ENCODE data around the gene SEC14L1.

Gene SEC14L1

DNA sequence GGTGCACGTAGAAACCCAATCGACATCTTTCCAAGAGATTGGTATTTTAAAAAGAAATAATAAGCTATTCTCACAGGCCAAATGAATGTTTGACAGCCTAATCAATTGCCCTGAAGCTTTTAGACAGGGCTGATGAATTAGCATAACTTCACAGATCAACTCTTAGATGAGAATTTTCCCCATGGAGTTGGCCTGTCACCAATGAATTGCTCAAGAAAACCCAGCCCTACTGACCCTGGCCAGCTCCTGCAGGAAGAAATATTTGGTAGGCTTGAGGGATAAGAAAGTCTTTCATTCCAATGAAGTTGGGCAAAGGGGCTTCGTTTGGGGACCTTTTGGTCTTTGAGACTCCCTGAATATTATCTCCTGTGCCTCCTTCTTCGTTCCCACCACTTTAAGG lies 23.4 kb upstream of the SEC14L1 start:
- H3K4me1 ChIP-seq (ENCODE audit: control insufficient read depth, insufficient read depth, low read length): peaks cover 11% of the 10 kb centered on the region
- no peak overlapping the region for H3K27ac ChIP-seq (ENCODE audit: low read length)

DNA sequence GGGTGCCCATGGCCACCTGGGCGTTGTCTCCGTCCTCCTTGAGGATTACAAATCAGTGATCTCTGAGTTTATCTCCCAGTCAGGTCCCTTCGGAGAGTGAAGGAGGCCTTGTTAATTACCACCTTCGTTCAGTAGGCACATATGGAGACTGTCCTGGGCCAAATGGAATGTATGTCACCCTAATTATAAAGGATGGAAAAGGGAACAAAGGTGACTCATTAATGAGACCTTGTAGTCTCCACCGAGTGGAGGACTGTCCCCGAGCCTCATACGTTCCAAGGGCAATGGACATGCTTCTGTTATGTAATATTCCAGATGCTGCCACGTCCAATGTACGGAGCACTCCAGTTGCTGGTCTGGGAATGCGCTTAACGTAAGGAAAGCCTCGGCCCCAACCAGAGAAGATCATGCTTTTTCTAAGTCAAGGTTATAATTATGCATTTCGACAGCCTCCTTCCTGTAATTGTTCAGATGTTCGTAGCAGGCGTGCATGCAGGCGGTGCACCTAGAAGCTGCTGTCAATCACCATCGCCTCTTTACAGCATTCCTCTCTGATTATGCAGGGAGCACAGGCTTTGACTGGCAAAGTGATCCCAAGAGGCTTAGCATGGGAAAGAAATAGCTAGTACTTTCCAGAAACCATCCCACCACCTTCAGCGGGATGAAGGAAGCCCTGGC lies 22.4 kb upstream of the SEC14L1 start:
- H3K9ac ChIP-seq (ENCODE audit: low read length in 2 of 2): no peak overlapping the region
- no peaks in the 10 kb centered on the region for H3K36me3 ChIP-seq (ENCODE audit: control insufficient read depth in 2 of 2, insufficient read depth in 2 of 2, low read length in 2 of 2)
- H3K27ac ChIP-seq (ENCODE audit: low read length): no peak overlapping the region
- no peaks in the 10 kb centered on the region for H3K27me3 ChIP-seq (ENCODE audit: control insufficient read depth in 1 of 2, insufficient read depth in 2 of 2, low read length in 2 of 2)
- H3K9me3 ChIP-seq (ENCODE audit: control insufficient read depth in 2 of 2, low read length in 2 of 2): no peaks in the 10 kb centered on the region
- H3K4me1 ChIP-seq (ENCODE audit: control insufficient read depth, insufficient read depth, low read length): peaks cover 11% of the 10 kb centered on the region
- H3K4me3 ChIP-seq (ENCODE audit: low read length in 2 of 2): no peak overlapping the region

More for the DNA sequence above, 23.4 kb upstream of the SEC14L1 start:
- no peaks in the 10 kb centered on the region for H3K9me3 ChIP-seq (ENCODE audit: control insufficient read depth in 2 of 2, low read length in 2 of 2)
- H3K9ac ChIP-seq (ENCODE audit: low read length in 2 of 2): no peak overlapping the region
- no peak overlapping the region for H3K4me3 ChIP-seq (ENCODE audit: low read length in 2 of 2)
- H3K36me3 ChIP-seq (ENCODE audit: control insufficient read depth in 2 of 2, insufficient read depth in 2 of 2, low read length in 2 of 2): no peaks in the 10 kb centered on the region
- no peaks in the 10 kb centered on the region for H3K27me3 ChIP-seq (ENCODE audit: control insufficient read depth in 1 of 2, insufficient read depth in 2 of 2, low read length in 2 of 2)

DNA sequence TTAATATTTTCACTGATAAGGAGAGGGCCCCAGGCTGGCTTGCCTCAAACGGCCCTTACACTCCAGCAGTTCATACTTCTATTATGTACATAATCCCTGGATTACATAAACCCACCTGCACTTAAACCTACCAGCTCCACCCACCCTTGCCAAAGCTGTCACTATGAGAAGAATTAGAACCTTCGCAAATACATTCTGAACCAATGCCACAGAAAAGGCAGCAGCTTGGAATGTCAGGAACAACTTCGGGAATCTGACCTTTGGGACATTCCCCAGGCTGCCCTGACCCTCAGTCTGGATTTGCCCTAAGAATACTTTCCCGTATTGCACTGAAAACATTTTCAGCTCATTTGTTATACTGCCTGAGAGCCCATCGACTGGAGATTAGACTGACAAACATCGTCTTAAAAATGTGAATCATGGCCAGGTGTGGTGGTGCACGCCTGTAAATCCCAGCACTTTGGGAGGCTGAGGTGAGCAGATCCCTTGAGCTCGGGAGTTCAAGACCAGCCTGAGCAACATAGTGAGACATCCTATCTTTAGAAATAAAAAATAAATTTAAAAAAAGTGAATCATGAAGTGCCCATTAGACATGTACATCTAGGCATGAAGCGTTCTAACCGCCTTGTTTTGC lies 21.0 kb upstream of the SEC14L1 start:
- Histone ChIP-seq H3K36me3 (ENCODE audit: control insufficient read depth in 2 of 2, insufficient read depth in 2 of 2, low read length in 2 of 2) (no peaks in the 10 kb centered on the region), H3K27ac (ENCODE audit: low read length) (no peak overlapping the region), H3K27me3 (ENCODE audit: control insufficient read depth in 1 of 2, insufficient read depth in 2 of 2, low read length in 2 of 2) (peaks cover 0 to 2% of the 10 kb centered on the region in 2 donors), H3K9ac (ENCODE audit: low read length in 2 of 2) (no peak overlapping the region), H3K4me1 (ENCODE audit: control insufficient read depth, insufficient read depth, low read length) (peaks cover 15% of the 10 kb centered on the region), H3K4me3 (ENCODE audit: low read length in 2 of 2) (no peak overlapping the region), H3K9me3 (ENCODE audit: control insufficient read depth in 2 of 2, low read length in 2 of 2) (no peaks in the 10 kb centered on the region)

DNA sequence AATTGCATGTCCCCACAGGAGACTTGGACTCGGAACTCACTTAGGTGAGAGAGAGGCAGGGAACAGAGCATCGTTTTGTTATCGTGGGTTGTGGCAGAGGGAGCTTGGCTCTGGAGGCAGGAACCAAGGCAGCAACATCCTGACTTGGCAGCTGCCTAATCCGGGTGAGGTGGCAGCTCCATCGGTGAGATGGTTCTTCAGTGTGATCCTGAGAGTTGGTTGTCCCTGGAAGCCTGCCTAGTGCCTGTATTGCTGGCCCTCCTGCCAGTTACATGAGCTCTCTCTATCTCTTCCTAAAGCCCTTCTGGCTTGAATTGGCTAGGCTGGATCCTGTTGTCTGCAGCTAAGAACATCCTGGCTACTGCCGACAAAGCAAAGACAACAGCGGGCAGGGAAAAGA lies 19.9 kb upstream of the SEC14L1 start:
- Histone ChIP-seq H3K27me3 (ENCODE audit: control insufficient read depth in 1 of 2, insufficient read depth in 2 of 2, low read length in 2 of 2) (peaks cover 0 to 2% of the 10 kb centered on the region in 2 donors), H3K4me3 (ENCODE audit: low read length in 2 of 2) (no peak overlapping the region), H3K9me3 (ENCODE audit: control insufficient read depth in 2 of 2, low read length in 2 of 2) (no peaks in the 10 kb centered on the region), H3K36me3 (ENCODE audit: control insufficient read depth in 2 of 2, insufficient read depth in 2 of 2, low read length in 2 of 2) (no peaks in the 10 kb centered on the region), H3K4me1 (ENCODE audit: control insufficient read depth, insufficient read depth, low read length) (peaks cover 15% of the 10 kb centered on the region), H3K9ac (ENCODE audit: low read length in 2 of 2) (no peak overlapping the region), H3K27ac (ENCODE audit: low read length) (no peak overlapping the region)

- H3K4me3 ChIP-seq (ENCODE audit: low read length in 2 of 2): no peak overlapping the region
- peaks cover 0 to 2% of the 10 kb centered on the region in 2 donors for H3K27me3 ChIP-seq (ENCODE audit: control insufficient read depth in 1 of 2, insufficient read depth in 2 of 2, low read length in 2 of 2)
- no peaks in the 10 kb centered on the region for H3K9me3 ChIP-seq (ENCODE audit: control insufficient read depth in 2 of 2, low read length in 2 of 2)
- no peaks in the 10 kb centered on the region for H3K36me3 ChIP-seq (ENCODE audit: control insufficient read depth in 2 of 2, insufficient read depth in 2 of 2, low read length in 2 of 2)
- H3K4me1 ChIP-seq (ENCODE audit: control insufficient read depth, insufficient read depth, low read length): peaks cover 11% of the 10 kb centered on the region
- no peak overlapping the region for H3K27ac ChIP-seq (ENCODE audit: low read length)
- H3K9ac ChIP-seq (ENCODE audit: low read length in 2 of 2): no peak overlapping the region
These were observed 16.4 kb upstream of the SEC14L1 start for GRCh38 chr17:77124192-77124889.

DNA sequence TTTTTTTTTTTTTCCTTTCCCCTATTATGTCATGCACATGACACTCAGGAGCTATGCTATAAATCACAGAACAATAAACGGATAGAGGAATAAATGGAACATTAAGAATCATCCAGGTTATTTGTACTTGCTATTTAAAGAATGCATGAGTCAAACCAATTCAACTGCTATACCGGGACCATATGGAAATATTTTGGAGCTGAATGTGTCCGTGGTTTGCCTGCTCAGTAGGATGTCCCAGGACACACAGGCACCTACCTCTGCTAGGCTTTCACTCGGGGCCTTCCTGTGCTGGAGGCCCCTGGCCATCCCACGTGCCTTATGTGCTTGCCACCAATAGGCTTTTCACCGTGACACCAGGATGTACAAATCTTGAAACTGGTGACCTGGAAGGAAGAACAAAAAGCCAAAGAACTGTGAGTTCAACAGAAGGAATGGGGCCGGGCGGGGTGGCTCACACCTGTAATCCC lies 15.3 kb upstream of the SEC14L1 start:
- Histone ChIP-seq H3K36me3 (ENCODE audit: control insufficient read depth in 2 of 2, insufficient read depth in 2 of 2, low read length in 2 of 2) (no peaks in the 10 kb centered on the region), H3K9me3 (ENCODE audit: control insufficient read depth in 2 of 2, low read length in 2 of 2) (no peaks in the 10 kb centered on the region), H3K4me3 (ENCODE audit: low read length in 2 of 2) (no peak overlapping the region), H3K27ac (ENCODE audit: low read length) (peak overlapping the region; percentile 18), H3K9ac (ENCODE audit: low read length in 2 of 2) (no peak overlapping the region), H3K27me3 (ENCODE audit: control insufficient read depth in 1 of 2, insufficient read depth in 2 of 2, low read length in 2 of 2) (peaks cover 0 to 2% of the 10 kb centered on the region in 2 donors), H3K4me1 (ENCODE audit: control insufficient read depth, insufficient read depth, low read length) (peaks cover 15% of the 10 kb centered on the region)

GRCh38 chr17:77126519-77126918 lies 14.2 kb upstream of the SEC14L1 start:
- H3K27me3 ChIP-seq (ENCODE audit: control insufficient read depth in 1 of 2, insufficient read depth in 2 of 2, low read length in 2 of 2): peaks cover 0 to 2% of the 10 kb centered on the region in 2 donors
- H3K36me3 ChIP-seq (ENCODE audit: control insufficient read depth in 2 of 2, insufficient read depth in 2 of 2, low read length in 2 of 2): no peaks in the 10 kb centered on the region
- no peak overlapping the region for H3K4me3 ChIP-seq (ENCODE audit: low read length in 2 of 2)
- no peak overlapping the region for H3K9ac ChIP-seq (ENCODE audit: low read length in 2 of 2)
- no peaks in the 10 kb centered on the region for H3K9me3 ChIP-seq (ENCODE audit: control insufficient read depth in 2 of 2, low read length in 2 of 2)
- no peak overlapping the region for H3K27ac ChIP-seq (ENCODE audit: low read length)
- peaks cover 12% of the 10 kb centered on the region for H3K4me1 ChIP-seq (ENCODE audit: control insufficient read depth, insufficient read depth, low read length)

- H3K27me3 ChIP-seq (ENCODE audit: control insufficient read depth in 1 of 2, insufficient read depth in 2 of 2, low read length in 2 of 2): peaks cover 0 to 2% of the 10 kb centered on the region in 2 donors
- H3K4me3 ChIP-seq (ENCODE audit: low read length in 2 of 2): no peak overlapping the region
- no peaks in the 10 kb centered on the region for H3K9me3 ChIP-seq (ENCODE audit: control insufficient read depth in 2 of 2, low read length in 2 of 2)
- H3K27ac ChIP-seq (ENCODE audit: low read length): no peak overlapping the region
- H3K36me3 ChIP-seq (ENCODE audit: control insufficient read depth in 2 of 2, insufficient read depth in 2 of 2, low read length in 2 of 2): no peaks in the 10 kb centered on the region
- H3K4me1 ChIP-seq (ENCODE audit: control insufficient read depth, insufficient read depth, low read length): peaks cover 15% of the 10 kb centered on the region
- H3K9ac ChIP-seq (ENCODE audit: low read length in 2 of 2): no peak overlapping the region
These were observed 12.9 kb upstream of the SEC14L1 start for GRCh38 chr17:77127735-77128361.

- H3K27me3 ChIP-seq (ENCODE audit: control insufficient read depth in 1 of 2, insufficient read depth in 2 of 2, low read length in 2 of 2): peaks cover 0 to 2% of the 10 kb centered on the region in 2 donors
- no peak overlapping the region for H3K4me3 ChIP-seq (ENCODE audit: low read length in 2 of 2)
- no peaks in the 10 kb centered on the region for H3K9me3 ChIP-seq (ENCODE audit: control insufficient read depth in 2 of 2, low read length in 2 of 2)
- H3K4me1 ChIP-seq (ENCODE audit: control insufficient read depth, insufficient read depth, low read length): peaks cover 15% of the 10 kb centered on the region
- peak overlapping the region; percentile 11 for H3K27ac ChIP-seq (ENCODE audit: low read length)
- H3K36me3 ChIP-seq (ENCODE audit: control insufficient read depth in 2 of 2, insufficient read depth in 2 of 2, low read length in 2 of 2): no peaks in the 10 kb centered on the region
- H3K9ac ChIP-seq (ENCODE audit: low read length in 2 of 2): no peak overlapping the region
These were observed 11.7 kb upstream of the SEC14L1 start for GRCh38 chr17:77128896-77129567.

DNA sequence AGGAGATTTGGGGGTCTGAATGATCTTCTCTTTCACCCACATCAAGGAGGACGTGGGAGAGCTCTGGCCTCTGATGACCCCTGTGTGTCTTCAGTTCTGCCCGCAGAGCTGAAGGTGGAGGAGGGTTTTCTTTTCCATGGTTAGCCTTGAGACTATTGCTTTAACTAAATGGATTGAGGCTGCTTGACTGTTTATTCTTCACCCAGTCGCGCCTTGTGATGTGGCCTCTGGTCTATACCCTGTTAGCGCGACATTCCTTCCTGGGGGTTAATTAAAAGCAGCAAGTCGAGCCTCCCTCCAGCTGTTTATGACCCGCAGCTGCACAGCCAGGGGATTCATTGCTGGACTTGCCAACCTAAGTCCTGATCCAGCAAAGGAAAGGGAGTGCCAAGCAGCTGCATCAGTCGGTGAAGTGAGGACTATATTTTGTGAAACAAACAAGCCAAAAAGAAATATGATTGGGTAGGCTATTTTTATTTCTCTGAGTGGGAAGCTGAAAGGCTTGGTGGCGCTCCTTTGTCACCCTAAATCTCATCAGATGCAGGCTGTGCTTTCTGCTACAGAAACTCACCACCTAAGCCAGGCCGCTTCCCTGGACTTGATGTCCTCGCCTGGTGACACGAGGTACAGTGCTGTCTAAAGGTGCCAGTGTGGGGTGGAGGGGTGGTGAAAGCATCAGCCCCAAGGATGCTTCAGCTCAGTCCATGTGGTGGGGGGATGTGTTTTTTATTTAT lies 11.0 kb upstream of the SEC14L1 start:
- H3K9ac ChIP-seq (ENCODE audit: low read length in 2 of 2): no peak overlapping the region
- H3K4me1 ChIP-seq (ENCODE audit: control insufficient read depth, insufficient read depth, low read length): peaks cover 11% of the 10 kb centered on the region

More for the DNA sequence above, 11.0 kb upstream of the SEC14L1 start:
- no peaks in the 10 kb centered on the region for H3K27me3 ChIP-seq (ENCODE audit: control insufficient read depth in 1 of 2, insufficient read depth in 2 of 2, low read length in 2 of 2)
- no peak overlapping the region for H3K4me3 ChIP-seq (ENCODE audit: low read length in 2 of 2)
- peak overlapping the region; percentile 11 for H3K27ac ChIP-seq (ENCODE audit: low read length)
- no peaks in the 10 kb centered on the region for H3K36me3 ChIP-seq (ENCODE audit: control insufficient read depth in 2 of 2, insufficient read depth in 2 of 2, low read length in 2 of 2)
- no peaks in the 10 kb centered on the region for H3K9me3 ChIP-seq (ENCODE audit: control insufficient read depth in 2 of 2, low read length in 2 of 2)

All from stomach smooth muscle (tissue), 2 donors.